Neural cell (in vitro differentiated cells): Measurements from ENCODE around the gene TCF12. TPM values are rescaled to one million over a fixed set of nuclear protein-coding genes. Genes with fewer than 3 reads are reported as not detected.
A peak's percentile ranks its signal among the peaks of the same experiment; 100 is the strongest.

Source experiments
- H2AFZ ChIP-seq: fragments of 200-600, 300-800 bp; sonication (generic), shearing (Covaris generic); 2 replicates; pipeline ENCODE4 v1.6.0; 2014; ENCODE audit warnings: low read depth, mild to moderate bottlenecking, antibody characterized with exemption, low read length, moderate library complexity
- H3F3A ChIP-seq: fragments of 200-600 bp; shearing (Covaris generic); 2 replicates; pipeline ENCODE4 v1.6.1; 2016; ENCODE audit warnings: mild to moderate bottlenecking, moderate library complexity, mixed read lengths, antibody characterized with exemption, low read length; ENCODE audit not compliant: insufficient read depth, poor library complexity, severe bottlenecking
- H3K27ac ChIP-seq: fragments of 200-600, 300-800 bp; sonication (generic), shearing (Covaris generic); 2 replicates; pipeline ENCODE4 v1.5.1; 2014; ENCODE audit warnings: mild to moderate bottlenecking, low read length, moderate library complexity
- H3K27me3 ChIP-seq: fragments of 300-800, 200-600 bp; sonication (generic), shearing (Covaris generic); 2 replicates; pipeline ENCODE4 v1.6.0; 2014; ENCODE audit warnings: mild to moderate bottlenecking, low read depth, low read length, moderate library complexity; ENCODE audit not compliant: insufficient read depth
- H3K36me3 ChIP-seq: fragments of 300-800, 200-600 bp; sonication (generic), shearing (Covaris generic); 2 replicates; pipeline ENCODE4 v1.5.1; 2014; ENCODE audit warnings: mild to moderate bottlenecking, antibody characterized with exemption, low read length, moderate library complexity; ENCODE audit not compliant: insufficient read depth
- H3K4me2 ChIP-seq: fragments of 300-800, 200-600 bp; sonication (generic), shearing (Covaris generic); 2 replicates; pipeline ENCODE4 v1.6.0; 2014; ENCODE audit warnings: mild to moderate bottlenecking, low read length
- H3K4me3 ChIP-seq: fragments of 300-800, 200-600 bp; sonication (generic), shearing (Covaris generic); 2 replicates; pipeline ENCODE4 v1.5.1; 2014; ENCODE audit warnings: mild to moderate bottlenecking, low read length, moderate library complexity
- H3K79me2 ChIP-seq: fragments of 200-600 bp; shearing (Covaris generic); replicated peaks from 2 replicates; pipeline ENCODE4 v1.6.0; 2014; ENCODE audit warnings: mild to moderate bottlenecking, low read length, moderate library complexity; ENCODE audit not compliant: insufficient read depth
- H3K9ac ChIP-seq: fragments of 300-800, 200-600 bp; sonication (generic), shearing (Covaris generic); 2 replicates; pipeline ENCODE4 v1.6.1; 2016; ENCODE audit warnings: mild to moderate bottlenecking, low read length, mixed read lengths
- H3K9me2 ChIP-seq: fragments of 200-600 bp; shearing (Covaris generic); 2 replicates; pipeline ENCODE4 v1.6.1; 2016; ENCODE audit warnings: mild to moderate bottlenecking, low read length, mixed read lengths; ENCODE audit not compliant: insufficient read depth
- H3K9me3 ChIP-seq: fragments of 200-600, 300-800 bp; sonication (generic), shearing (Covaris generic); 2 replicates; pipeline ENCODE4 v1.6.1; 2016; ENCODE audit warnings: mild to moderate bottlenecking, mixed run types, low read length, moderate library complexity, mixed read lengths
- H4K20me1 ChIP-seq: fragments of 200-600 bp; shearing (Covaris generic); 2 replicates; pipeline ENCODE4 v1.6.1; 2016; ENCODE audit warnings: mild to moderate bottlenecking, mixed run types; ENCODE audit not compliant: insufficient read depth
- EP300 ChIP-seq: fragments of 450-650 bp; conservative IDR thresholded peaks from 2 replicates; pipeline ENCODE4 v1.6.1; 2014; ENCODE audit warnings: antibody characterized with exemption, mild to moderate bottlenecking, moderate library complexity; ENCODE audit not compliant: poor library complexity, severe bottlenecking
- EZH2 ChIP-seq: fragments of 200-600, 300-800 bp; shearing (Covaris generic), sonication (generic); IDR thresholded peaks from 2 replicates; pipeline ENCODE4 v1.6.1; 2014; ENCODE audit warnings: antibody characterized with exemption, low read length, borderline replicate concordance, mild to moderate bottlenecking; ENCODE audit not compliant: insufficient read depth, poor library complexity, severe bottlenecking
- MXI1 ChIP-seq: fragments of 450-650 bp; conservative IDR thresholded peaks from 2 replicates; pipeline ENCODE4 v1.6.1; 2014; ENCODE audit warnings: antibody characterized with exemption, mild to moderate bottlenecking; ENCODE audit not compliant: poor library complexity, severe bottlenecking
- POLR2AphosphoS5 ChIP-seq: IDR thresholded peaks from 2 replicates; pipeline ENCODE4 v1.6.1; 2012
- RAD21 ChIP-seq: fragments of 450-650 bp; conservative IDR thresholded peaks from 2 replicates; pipeline ENCODE4 v1.6.1; 2014; ENCODE audit warnings: antibody characterized with exemption, mild to moderate bottlenecking, moderate library complexity
- SMC3 ChIP-seq: fragments of 450-650 bp; conservative IDR thresholded peaks from 2 replicates; pipeline ENCODE4 v1.6.1; 2014; ENCODE audit warnings: antibody characterized with exemption, mild to moderate bottlenecking, moderate library complexity; ENCODE audit not compliant: poor library complexity
- TAF1 ChIP-seq: IDR thresholded peaks from 2 replicates; pipeline ENCODE4 v1.6.1; 2012; ENCODE audit warnings: low read depth
- polyA plus RNA-seq: library from polyadenylated mRNA; depleted of rRNA; stranded (reverse); fragments of >200 nt; gene quantifications from 2 replicates; pipeline ENCODE4 v1.2.3, GENCODE V29; 2014
- TF ChIP-seq, protein P1 (sequence below): fragments of 450-650 bp; IDR thresholded peaks from 2 replicates; pipeline ENCODE4 v1.5.1; 2014; ENCODE audit warnings: antibody characterized with exemption, mild to moderate bottlenecking, moderate library complexity; ENCODE audit not compliant: poor library complexity, severe bottlenecking
- TF ChIP-seq, protein P2 (sequence below): IDR thresholded peaks from 2 replicates; pipeline ENCODE4 v1.6.1; 2012; ENCODE audit warnings: borderline replicate concordance

TCF12 gene
- polyA plus RNA-seq, 1 donor from 2014 or later, result 52.7 TPM

DNA sequence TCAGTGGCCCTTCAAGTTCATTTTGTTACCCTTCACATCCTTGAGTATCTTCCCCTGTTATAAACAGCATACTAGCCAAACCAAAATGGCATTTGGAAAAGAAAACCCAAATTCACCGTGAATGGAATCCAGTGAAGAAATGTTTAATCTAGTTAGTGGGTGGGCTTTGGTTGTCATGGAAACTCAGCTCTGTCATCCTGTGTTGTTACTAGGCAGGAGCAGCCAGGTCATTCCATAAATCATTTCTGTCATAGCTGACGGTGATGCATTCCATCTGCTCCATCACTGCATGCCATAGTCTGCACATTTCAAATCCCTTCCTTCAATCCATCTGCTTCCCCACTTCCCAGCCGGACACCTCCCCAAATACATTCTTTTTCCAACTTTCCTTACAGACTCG lies 317.4 kb downstream of the TCF12 start:
- H3K4me2 ChIP-seq, result no peak overlapping the region
- no peaks in the 10 kb centered on the region for H4K20me1 ChIP-seq
- no peaks in the 10 kb centered on the region for H3K9me3 ChIP-seq
- peaks cover 7% of the 10 kb centered on the region for H3F3A ChIP-seq
- no peaks in the 10 kb centered on the region for H3K36me3 ChIP-seq
- H3K4me3 ChIP-seq, result peak overlapping the region; percentile 16
- no peak overlapping the region for H3K9ac ChIP-seq
- H3K27ac ChIP-seq, result peak overlapping the region; percentile 21
- H3K27me3 ChIP-seq, result no peaks in the 10 kb centered on the region
- no peaks in the 10 kb centered on the region for H3K9me2 ChIP-seq
- TF ChIP-seq EZH2 (no peak), EP300 (peak; percentile 84), POLR2AphosphoS5 (peak; percentile 19), TAF1 (no peak), MXI1 (no peak), RAD21 (no peak), SMC3 (no peak)
- TF ChIP-seq, protein P1, sequence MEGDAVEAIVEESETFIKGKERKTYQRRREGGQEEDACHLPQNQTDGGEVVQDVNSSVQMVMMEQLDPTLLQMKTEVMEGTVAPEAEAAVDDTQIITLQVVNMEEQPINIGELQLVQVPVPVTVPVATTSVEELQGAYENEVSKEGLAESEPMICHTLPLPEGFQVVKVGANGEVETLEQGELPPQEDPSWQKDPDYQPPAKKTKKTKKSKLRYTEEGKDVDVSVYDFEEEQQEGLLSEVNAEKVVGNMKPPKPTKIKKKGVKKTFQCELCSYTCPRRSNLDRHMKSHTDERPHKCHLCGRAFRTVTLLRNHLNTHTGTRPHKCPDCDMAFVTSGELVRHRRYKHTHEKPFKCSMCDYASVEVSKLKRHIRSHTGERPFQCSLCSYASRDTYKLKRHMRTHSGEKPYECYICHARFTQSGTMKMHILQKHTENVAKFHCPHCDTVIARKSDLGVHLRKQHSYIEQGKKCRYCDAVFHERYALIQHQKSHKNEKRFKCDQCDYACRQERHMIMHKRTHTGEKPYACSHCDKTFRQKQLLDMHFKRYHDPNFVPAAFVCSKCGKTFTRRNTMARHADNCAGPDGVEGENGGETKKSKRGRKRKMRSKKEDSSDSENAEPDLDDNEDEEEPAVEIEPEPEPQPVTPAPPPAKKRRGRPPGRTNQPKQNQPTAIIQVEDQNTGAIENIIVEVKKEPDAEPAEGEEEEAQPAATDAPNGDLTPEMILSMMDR, result no peak
- TF ChIP-seq, protein P2, sequence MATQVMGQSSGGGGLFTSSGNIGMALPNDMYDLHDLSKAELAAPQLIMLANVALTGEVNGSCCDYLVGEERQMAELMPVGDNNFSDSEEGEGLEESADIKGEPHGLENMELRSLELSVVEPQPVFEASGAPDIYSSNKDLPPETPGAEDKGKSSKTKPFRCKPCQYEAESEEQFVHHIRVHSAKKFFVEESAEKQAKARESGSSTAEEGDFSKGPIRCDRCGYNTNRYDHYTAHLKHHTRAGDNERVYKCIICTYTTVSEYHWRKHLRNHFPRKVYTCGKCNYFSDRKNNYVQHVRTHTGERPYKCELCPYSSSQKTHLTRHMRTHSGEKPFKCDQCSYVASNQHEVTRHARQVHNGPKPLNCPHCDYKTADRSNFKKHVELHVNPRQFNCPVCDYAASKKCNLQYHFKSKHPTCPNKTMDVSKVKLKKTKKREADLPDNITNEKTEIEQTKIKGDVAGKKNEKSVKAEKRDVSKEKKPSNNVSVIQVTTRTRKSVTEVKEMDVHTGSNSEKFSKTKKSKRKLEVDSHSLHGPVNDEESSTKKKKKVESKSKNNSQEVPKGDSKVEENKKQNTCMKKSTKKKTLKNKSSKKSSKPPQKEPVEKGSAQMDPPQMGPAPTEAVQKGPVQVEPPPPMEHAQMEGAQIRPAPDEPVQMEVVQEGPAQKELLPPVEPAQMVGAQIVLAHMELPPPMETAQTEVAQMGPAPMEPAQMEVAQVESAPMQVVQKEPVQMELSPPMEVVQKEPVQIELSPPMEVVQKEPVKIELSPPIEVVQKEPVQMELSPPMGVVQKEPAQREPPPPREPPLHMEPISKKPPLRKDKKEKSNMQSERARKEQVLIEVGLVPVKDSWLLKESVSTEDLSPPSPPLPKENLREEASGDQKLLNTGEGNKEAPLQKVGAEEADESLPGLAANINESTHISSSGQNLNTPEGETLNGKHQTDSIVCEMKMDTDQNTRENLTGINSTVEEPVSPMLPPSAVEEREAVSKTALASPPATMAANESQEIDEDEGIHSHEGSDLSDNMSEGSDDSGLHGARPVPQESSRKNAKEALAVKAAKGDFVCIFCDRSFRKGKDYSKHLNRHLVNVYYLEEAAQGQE, result no peak
- no peaks in the 10 kb centered on the region for H3K79me2 ChIP-seq
- H2AFZ ChIP-seq, result no peak overlapping the region

DNA sequence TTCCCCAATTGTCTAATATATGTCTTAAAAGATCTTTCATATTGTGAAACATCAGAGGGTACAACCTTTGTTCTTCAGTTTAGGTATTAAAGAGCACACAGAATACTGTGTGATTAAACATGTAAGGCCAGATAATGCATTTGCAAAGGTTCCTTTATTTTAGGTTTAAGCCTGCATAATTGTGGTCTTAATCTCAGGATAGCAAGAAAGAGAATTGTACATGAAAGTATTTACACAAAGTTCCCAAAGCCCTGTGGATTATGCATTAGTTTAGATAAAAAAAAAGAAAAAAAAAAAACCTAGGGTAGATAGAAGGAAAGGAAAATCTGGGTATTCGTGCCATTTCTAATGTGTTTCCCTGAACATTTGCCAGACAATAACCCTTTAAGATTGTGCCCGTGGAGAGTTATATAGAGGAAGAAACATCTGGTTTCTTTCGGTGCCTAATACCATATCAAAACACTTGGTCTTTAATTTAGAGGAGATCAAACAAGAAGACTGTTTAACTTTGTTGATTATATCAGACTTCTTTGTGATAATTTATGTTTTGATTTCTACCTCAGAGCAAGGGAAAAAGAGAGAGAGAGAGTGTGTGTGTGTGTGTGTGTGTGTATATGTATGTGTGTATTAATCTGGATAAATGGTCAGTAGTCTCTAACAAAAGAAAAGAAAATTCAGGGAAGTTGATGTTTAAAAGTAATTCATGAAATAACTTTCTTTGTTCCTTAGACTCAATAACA lies 318.3 kb downstream of the TCF12 start:
- H3K79me2 ChIP-seq, result no peaks in the 10 kb centered on the region
- H3K9ac ChIP-seq, result no peak overlapping the region
- no peak overlapping the region for H3K4me2 ChIP-seq
- no peaks in the 10 kb centered on the region for H3K9me2 ChIP-seq
- H3K4me3 ChIP-seq, result no peak overlapping the region
- H3K27me3 ChIP-seq, result no peaks in the 10 kb centered on the region
- no peaks in the 10 kb centered on the region for H3K9me3 ChIP-seq
- no peak overlapping the region for H2AFZ ChIP-seq
- peaks cover 7% of the 10 kb centered on the region for H3F3A ChIP-seq
- H4K20me1 ChIP-seq, result no peaks in the 10 kb centered on the region
- peak overlapping the region; percentile 21 for H3K27ac ChIP-seq
- H3K36me3 ChIP-seq, result no peaks in the 10 kb centered on the region
- TF ChIP-seq EP300 (no peak), EZH2 (no peak), RAD21 (no peak), TAF1 (no peak), SMC3 (no peak), MXI1 (no peak), POLR2AphosphoS5 (no peak)
- TF ChIP-seq, protein P1, result no peak
- TF ChIP-seq, protein P2, result no peak
